Activated CD4-positive, alpha-beta T cell treated with anti-CD3 and anti-CD28 coated beads, Interleukin-2, amount 50 U/mL, for 24 hours (primary cell): ENCODE data around the gene REXO1.

Experiments used
- DNase-seq, 2 donors: peaks; one replicate each; pipeline ENCODE4 v3.0.0-alpha.2; 2020; ENCODE audit warnings: low read depth in 1 of 2, low spot score in 1 of 2

REXO1 gene

GRCh38 chr19:1851654-1852580 lies 3.6 kb upstream of the REXO1 start:
- DNase-seq = no peak

GRCh38 chr19:1850809-1851653 lies 2.7 kb upstream of the REXO1 start:
- DNase-seq = no peak

- DNase-seq = no peak
These were observed 1.7 kb upstream of the REXO1 start for GRCh38 chr19:1849886-1850398.

GRCh38 chr19:1849132-1849474 lies 820 bp upstream of the REXO1 start:
- no peak for DNase-seq

- no peak for DNase-seq
These were observed 442 bp downstream of the REXO1 start for GRCh38 chr19:1847684-1848398.

- DNase-seq = no peak
These were observed 967 bp downstream of the REXO1 start for GRCh38 chr19:1847348-1847683.

- DNase-seq = no peak
These were observed 1.6 kb downstream of the REXO1 start for GRCh38 chr19:1846517-1847204.

GRCh38 chr19:1845642-1846041 lies 2.6 kb downstream of the REXO1 start:
- DNase-seq = no peak

- no peak for DNase-seq
These were observed 3.2 kb downstream of the REXO1 start for GRCh38 chr19:1845125-1845515.

- DNase-seq = no peak
These were observed 3.7 kb downstream of the REXO1 start for GRCh38 chr19:1844513-1845124.

- DNase-seq = no peak
These were observed 4.5 kb downstream of the REXO1 start for GRCh38 chr19:1843646-1844394.

- DNase-seq = no peak
These were observed 5.2 kb downstream of the REXO1 start for GRCh38 chr19:1843116-1843515.

GRCh38 chr19:1841209-1841924 lies 6.9 kb downstream of the REXO1 start:
- no peak for DNase-seq

- DNase-seq = no peak
These were observed 7.7 kb downstream of the REXO1 start for GRCh38 chr19:1840541-1841115.

- no peak for DNase-seq
These were observed 8.4 kb downstream of the REXO1 start for GRCh38 chr19:1839658-1840540.

GRCh38 chr19:1837625-1838105 lies 10.6 kb downstream of the REXO1 start:
- no peak for DNase-seq

GRCh38 chr19:1837222-1837565 lies 11.1 kb downstream of the REXO1 start:
- DNase-seq = no peak
